ENCODE measurements around the gene STX1A.
A peak's percentile ranks its signal among the peaks of the same experiment; 100 is the strongest.
"Not testable (repeated sequence)": the region's sequence is repeated elsewhere in the genome, so short reads cannot be mapped to it uniquely, and the experiment has no call there.

STX1A gene

DNA sequence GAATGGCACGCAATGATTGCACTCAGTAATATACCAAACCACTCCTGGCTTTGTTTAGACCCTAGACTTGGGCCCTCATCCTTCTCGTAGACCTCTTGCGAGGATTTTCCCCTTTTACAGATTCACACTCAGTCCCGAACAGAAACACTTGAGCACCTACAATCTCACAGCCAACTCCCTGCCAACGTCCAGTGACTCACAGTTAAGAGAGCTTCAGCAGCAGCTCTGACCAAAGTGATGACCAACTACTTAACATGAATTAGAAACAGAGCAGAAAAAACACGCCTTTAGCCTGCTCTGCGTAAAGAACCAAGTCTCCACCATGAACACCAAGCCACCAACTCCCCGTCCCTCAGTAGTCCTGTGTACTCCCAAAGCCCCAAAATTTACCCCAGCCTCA is 38.4 kb downstream of the STX1A start:
- DNase-seq (ENCODE audit: low spot score) = no peak

DNA sequence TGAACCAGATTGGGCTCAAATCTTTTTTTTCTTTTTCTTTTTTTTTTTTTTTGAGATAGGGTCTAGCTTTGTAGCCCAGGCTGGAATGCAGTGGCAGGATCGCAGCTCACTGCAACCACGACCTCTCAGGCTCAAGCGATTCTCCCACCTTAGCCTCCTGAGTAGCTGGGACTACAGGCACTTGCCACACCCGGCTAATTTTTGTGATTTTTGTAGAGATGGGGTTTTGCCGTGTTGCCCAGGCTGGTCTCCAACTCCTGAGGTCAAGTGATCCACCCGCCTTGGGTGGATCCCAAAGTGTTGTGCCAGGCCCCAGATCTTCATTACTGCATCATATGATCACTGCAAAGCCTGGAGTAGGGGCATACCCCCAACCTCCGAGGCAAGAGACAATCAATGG is 39.0 kb downstream of the STX1A start:
- DNase-seq (ENCODE audit: low spot score) = no peak

DNA sequence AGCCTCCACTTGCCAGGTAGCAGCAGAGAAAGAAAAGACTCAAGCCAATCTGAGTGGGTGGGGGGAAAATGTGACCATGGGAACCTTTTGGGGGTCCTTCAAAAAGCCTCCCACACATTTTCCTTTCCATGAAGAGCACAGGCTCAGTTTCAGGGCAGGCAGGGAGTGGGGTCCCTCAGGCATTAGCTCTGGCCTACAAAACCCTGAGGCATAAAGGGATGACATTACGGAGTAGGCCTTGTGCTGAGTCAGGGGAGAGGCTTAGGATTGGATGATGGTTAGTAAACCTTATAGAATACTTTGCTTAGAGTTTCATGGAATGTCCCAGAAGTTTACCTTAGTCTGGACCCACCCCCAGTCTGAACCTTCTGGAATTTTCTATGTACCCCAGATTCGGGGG is 39.8 kb downstream of the STX1A start:
- no peak for DNase-seq (ENCODE audit: low spot score)

DNA sequence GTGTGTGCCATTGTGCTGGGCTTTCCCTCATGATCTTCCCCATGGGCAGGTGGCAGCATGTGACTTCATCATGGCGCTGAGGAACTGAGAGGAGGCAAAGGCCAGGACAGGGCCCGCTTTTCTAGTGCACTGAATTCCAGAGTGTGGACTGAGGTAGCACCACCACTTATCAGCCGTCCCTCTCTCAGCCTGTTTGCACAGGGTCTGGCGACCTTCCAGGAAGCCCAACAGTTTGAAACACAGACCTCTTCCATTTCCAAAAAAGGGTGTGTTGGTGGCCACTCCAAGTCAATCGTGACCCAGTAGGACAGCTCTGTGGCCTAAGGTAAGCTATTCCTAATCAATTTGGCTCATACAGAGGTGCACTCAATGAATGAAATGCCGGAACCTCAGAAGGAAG is 40.6 kb downstream of the STX1A start:
- DNase-seq (ENCODE audit: low spot score) = no peak

DNA sequence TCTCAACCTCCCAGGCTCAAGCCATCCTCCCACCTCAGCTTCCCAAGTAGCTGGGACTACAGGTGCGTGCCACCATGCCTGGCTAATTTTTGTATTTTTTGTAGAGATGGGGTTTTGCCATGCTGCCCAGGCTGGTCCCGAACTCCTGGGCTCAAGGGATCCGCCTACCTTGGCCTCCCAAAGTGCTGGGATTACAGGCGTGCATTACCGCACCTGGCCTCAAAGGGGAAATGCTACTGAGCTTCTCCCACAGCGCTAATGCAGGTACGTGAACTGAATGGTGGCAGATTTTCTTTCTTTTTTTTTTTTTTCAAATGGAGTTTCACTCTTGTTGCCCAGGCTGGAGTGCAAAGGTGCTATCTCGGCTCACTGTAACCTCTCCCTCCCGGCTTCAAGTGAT is 43.4 kb downstream of the STX1A start:
- not testable (repeated sequence) for DNase-seq (ENCODE audit: low spot score)

DNA sequence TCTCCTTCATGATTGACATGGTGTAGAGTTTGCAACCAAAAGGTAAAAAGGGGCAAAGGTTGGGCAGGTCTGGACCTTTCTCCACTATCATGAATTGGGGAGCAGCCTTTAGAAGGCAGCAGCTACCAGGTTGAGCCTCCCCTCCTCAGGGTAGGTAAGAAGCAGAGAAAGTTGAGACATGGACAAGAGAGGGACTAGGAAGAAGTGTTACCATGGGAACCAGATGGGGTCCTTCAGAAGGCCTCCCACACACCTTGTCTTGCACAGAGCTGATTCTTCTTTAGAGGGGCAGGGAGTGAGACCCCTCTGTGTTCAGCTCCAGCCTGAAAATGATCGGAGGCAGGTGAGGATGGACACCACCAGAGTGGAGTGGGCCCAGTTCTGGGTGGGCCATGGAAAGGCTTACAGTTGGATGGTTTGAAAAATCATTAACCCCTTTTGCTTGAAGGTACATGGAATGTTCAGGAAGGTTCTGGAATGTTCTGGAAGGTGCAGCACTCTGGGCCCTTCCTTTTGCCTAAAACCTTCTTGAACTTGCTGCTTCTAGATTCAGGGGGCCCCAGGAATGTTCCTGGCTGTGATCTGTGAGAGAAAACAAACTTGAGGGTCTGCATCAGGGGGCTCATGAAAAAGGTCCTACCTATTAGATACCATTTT is 44.9 kb downstream of the STX1A start:
- DNase-seq (ENCODE audit: low spot score) = no peak

DNA sequence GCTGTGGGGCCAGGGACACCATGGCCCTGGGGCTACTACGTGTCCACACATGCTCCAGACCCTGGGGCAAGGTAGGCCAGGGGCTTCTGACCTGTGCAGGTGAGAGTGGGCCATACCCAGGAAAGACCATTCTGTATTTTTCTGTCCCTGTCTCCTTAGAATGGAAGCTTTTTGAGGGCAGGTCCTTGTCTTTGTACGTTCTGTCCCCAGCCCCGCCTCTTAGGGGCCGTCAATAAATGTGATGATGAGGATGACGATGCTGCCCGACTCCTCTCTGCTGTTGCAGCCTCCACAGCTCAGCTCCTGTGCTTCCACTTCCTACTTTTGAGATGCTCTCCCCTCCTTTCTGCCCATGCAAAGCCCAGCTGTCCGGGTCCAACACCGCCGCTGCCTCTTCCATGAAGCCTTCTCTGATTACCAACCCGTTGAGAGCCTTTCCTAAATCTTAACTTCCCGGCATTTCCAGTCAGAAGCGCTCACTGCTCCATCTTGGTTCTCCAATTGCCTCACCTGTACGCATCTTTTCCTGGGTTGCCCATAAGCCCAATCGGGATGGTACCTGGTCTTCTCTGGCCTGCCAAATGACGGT is 47.5 kb downstream of the STX1A start:
- no peak for DNase-seq (ENCODE audit: low spot score)

DNA sequence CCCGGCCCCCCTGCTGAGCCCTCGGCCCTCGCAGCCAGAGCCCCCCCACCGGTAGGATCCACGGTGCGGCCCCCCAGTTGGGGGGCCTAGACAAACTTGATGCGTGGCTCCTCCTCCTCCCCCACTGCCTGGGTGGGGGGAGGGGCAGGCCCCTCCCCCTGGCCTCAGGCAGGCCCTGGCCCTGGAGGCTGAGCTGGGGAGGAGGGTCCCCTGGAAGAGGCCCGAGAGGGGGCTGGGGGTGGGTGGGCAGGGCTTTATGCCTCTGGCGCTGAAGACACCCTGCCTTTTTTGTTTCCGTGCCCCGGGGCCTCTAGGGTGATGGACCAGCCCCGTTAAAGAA is 48.2 kb downstream of the STX1A start:
- no peak for DNase-seq (ENCODE audit: low spot score)

DNA sequence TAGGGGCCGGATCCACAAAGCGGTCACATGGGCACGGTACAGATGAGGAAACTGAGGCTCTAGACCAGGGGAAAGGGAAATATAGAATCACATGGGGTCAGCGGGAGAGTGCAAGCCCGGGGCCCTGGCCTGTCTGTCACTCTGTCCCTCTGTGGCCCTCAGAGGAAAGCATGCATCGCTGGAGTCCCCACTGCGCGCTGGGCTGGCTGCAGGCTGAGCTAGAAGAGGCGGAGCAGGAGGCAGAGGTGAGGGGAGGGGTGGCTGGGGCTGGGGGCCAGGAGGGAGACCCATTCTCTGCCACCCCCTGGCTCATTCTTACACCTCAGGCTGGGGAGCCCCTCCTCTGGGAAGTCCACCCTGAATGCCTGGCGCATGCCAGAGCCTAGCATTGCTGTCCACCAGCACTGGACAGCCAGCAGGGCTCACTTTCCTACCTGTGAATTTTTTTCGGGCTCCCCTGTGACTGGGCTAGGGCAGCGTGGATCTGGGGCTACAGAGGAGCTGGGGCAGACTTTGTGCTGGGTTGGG is 49.5 kb downstream of the STX1A start:
- no peak for DNase-seq (ENCODE audit: low spot score)

DNA sequence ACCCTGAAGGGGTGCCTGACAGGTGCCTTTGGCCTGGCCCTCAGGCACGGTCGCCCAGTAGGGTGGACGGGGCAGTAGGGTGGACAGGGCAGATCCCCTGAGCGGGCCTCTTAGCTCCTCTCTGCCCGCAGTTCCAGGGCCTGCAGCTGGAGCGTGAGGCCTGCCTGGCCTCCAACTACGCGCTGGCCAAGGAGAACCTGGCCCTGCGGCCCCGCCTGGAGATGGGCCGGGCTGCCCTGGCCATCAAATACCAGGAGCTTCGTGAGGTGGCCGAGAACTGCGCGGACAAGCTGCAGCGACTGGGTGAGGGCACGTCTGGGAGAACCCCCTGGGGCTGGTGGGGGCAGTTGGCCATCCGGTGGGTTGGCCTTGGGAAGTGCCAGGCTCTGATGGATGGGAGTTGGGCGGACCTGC is 50.2 kb downstream of the STX1A start:
- DNase-seq (ENCODE audit: low spot score) = no peak

DNA sequence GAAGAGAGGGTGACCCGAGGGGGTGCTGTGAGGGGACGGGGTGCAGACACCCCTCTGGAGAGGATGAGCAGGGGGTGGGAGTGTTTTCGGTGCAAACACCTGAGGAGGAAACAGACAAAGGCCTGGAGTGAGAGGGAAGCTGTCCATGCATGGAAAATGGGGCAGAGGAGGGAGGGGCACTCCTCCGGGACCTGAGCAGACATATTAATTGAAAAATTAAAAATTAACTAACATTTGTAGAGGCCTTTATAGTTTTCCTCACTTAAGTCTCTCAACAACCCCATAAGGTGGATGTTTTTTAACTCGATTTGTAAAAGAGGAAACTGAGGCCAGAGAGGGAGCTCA is 50.6 kb downstream of the STX1A start:
- DNase-seq (ENCODE audit: low spot score) = no peak

DNA sequence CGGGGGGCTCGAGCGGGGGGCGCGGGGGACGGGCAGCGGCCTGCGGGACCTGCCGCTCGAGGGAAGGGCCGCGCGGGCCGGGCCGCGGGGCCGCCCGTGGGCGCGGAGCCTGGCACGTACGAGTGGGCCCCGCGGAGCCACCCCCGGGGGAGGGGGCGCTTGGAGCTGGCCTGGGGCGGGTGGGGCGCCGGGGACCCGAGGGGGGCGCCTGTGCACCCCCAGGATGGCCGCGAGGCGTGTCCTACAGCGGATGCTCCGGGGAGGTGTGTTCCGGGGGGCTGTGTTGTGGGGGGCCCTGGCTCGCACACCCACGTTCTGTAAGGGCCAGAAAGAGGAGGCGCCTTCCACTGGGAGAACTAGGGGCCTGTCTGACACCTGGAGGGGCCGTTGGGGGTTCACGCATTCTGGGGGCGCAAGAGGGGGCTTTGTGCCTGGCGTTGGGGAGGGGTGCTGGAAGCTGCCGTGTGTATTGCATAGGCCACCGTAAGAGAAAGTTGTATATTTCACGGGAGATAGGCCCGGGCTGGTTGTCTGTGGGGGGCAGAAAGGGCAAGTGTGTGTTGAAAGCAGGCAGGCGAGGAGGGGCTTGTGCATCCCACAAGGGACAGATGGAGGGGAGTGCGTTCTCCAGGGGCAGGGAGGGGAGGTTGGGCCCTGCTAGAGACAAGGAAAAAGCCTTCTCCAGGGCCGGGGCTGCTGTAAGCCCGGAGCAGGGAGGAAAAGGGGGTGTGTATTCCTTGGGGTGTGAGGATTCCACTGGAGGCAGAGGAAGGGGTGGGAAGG is 51.2 kb downstream of the STX1A start:
- DNase-seq (ENCODE audit: low spot score) = peak; percentile 81

DNA sequence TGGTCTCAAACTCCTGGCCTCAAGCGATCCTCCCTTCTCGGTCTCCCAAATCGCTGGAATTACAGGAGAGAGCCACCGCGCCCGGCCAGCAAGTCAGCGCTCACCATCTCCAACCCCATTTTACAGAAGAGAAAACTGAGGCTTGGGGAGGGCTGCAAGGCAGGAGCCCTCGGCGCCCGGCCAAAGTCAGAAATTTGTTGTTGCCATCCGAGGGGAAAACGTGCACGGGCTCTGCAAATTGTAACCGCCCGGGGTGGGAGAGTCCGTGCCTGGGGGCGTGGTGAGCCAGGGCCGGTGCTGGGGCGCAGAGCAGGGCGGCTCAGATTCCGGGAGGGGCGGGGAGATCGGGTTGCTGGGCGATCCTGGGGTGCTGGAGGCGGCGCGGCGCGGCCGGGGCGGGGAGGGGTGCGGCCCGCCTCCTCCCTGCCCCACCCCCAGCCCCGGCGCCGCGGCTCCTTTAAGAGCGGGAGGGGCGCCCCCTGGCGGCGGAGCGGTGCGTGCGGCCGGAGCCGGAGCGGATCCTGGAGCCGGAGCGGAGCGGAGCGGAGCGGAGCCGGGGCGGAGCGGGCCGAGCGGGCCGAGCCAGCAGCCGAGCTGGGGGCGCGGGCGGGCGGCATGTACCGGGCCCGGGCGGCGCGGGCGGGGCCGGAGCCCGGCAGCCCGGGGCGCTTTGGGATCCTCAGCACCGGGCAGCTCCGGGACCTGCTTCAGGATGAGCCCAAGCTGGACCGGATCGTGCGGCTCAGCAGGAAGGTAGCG is 51.9 kb downstream of the STX1A start, which contains the start of gene VPS37D:
Gene VPS37D (plus strand): TSS at position 488 of the 759 bp plus-strand sequence. CDS start 128 bp downstream, at position 616.
- peak; percentile 98 for DNase-seq (ENCODE audit: low spot score)

DNA sequence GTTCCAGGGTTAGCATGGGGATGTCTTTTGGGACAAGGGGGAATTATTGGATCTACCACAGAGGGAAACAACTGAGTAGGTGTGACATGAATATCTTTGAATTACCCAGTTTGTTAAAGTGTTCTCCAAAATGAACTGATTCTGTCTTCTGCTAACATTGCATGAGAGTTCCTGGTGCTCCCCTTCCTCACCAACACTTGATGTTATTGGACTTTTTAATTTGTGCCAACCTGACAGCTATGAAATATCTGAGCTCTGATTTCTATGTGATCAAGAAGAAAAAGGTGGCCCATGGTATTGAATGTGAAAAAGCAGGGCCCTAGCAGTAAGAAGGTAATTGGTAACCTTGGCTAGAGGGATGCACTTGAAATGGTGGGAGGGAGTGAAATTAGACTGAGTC is 56.4 kb downstream of the STX1A start:
- DNase-seq (ENCODE audit: low spot score) = no peak

DNA sequence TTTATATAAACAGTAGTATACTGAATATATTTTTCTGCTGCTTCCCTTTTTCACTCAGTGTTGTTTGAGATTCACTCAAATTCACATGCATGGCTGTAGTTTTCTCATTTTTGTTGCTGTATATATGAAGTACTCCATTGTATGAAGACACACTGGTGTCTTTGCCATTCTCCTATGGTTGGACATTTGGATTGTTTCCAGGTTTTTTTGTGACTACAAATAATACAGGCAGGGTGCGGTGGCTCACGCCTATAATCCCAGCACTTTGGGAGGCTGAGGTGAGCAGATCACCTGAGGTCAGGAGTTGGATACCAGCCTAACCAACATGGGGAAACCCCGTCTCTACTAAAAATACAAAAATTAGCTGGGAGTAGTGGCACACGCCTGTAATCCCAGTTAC is 58.9 kb downstream of the STX1A start:
- DNase-seq (ENCODE audit: low spot score) = not testable (repeated sequence)

DNA sequence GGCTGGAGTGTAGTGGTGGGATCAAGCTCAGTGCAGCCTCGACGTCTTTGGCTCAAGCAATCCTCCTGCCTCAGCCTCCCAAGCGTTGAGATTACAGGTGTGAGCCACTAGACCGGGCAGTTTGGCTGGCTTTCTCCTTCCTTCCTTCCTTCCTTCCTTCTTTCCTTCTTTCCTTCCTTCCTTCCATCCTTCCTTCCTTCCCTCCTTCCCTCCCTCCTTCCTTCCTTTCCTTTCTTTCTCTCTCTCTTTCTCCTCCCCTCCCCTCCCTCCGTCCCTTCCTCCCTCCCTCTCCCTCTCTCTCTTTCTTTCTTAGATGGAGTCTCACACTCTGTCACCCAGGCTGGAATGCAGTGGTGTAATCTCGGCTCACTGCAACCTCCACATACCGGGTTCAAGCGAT is 59.5 kb downstream of the STX1A start:
- no peak for DNase-seq (ENCODE audit: low spot score)

DNA sequence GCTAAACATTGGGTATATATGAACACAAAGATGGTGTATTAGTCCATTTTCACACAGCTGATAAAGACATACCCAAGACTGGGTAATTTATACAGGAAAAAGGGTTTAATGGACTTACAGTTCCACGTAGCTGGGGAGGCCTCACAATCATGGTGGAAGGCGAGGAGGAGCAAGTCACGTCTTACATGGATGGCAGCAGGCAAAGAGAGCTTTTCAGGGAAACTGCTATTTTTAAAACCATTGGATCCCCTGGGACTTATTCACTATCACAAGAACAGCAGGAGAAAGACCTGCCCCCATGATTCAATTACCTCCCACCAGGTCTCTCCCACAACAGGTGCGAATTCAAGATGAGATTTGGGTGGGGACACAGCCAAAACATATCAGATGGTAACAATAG is 64.2 kb downstream of the STX1A start:
- DNase-seq (ENCODE audit: low spot score) = not testable (repeated sequence)

DNA sequence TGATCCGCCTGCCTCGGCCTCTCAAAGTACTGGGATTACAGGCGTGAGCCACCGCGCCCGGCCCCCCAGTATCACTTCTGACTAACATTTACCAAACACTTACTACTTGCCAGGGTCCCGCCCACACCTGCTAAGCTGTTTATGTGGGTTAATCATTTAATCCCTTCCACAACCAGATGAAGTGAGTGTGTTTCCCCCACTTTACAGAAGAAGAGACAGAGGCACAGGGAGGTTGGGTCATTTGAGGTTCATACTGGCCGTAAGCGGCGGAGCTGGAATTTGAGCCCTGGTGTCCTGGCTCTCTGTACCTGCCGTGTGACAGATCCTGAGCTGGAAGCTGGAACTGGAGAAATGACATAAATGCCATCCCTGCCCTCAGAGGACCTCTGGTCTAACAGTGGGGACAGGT is 66.9 kb downstream of the STX1A start:
- no peak for DNase-seq (ENCODE audit: low spot score)

DNA sequence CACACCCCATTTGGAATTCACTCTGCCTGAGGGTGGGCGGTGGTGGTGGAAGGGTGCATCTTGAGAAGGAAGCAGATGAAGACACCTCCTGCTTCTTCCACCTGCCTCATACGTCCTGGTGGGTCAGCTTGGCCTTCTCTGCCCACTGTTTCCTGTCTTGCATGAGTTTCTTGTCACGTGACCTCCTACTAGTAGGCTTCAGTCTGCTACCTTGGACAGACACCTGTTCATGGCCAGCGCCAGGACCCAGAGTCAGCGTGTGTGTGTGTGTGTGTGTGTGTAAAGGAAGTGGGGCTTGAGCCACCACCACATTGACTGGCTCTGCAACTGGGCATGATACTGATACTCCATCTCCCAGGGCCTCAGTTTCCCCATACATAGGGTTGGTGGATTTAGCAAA is 68.9 kb downstream of the STX1A start:
- DNase-seq (ENCODE audit: low spot score) = no peak

DNA sequence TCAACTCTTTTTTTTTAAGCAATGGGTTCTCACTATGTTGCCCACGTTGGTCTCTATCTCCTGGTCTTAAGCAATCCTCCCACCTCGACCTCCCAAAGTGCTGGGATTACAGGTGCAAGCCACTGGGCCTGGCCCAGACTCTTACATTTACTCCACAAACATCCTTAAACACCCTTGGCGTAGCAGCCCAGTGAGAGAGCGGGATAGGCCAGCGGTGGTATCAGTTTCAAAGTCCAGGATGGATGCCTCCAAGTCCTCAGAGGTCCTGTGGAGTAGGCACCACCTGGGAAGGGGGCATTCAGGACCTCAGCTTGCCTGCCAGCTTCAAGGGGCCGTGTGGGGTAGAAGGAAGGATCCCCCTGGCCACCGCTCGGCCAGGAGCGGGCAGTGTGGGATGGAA is 69.9 kb downstream of the STX1A start:
- no peak for DNase-seq (ENCODE audit: low spot score)

Data from D341Med (cell line).